K562 (cell line): ENCODE data around the gene NT5C2. TPM values are rescaled to one million over a fixed set of nuclear protein-coding genes. Genes with fewer than 3 reads are reported as not detected.

Experiments
- HDGF ChIP-seq: fragments of 450-650 bp; IDR thresholded peaks from 2 replicates; pipeline ENCODE4 v1.6.1; 2016
- IRF1 ChIP-seq: sonication (generic); formaldehyde crosslinking; IDR thresholded peaks from 2 replicates; pipeline ENCODE4 v1.8.0; 2022; ENCODE audit warnings: missing genetic modification reagents, mild to moderate bottlenecking, borderline replicate concordance
- MTF1 ChIP-seq: fragments of 250-450 bp; sonication (Bioruptor Pico); IDR thresholded peaks from 2 replicates; pipeline ENCODE4 v1.9.0; 2021; ENCODE audit warnings: moderate library complexity, mild to moderate bottlenecking, inconsistent platforms, borderline replicate concordance
- polyA plus RNA-seq, 8 experiments: library from polyadenylated mRNA; depleted of rRNA in 4 of 8; stranded (reverse) in 5 of 8; unstranded in 3 of 8; fragments of >200 nt; fragmentation: Nextera tagmentation in 2 of 8; fragmentation: Illumina TruSeq in 1 of 8; extraction: Ambion mirVana in 2 of 8; extraction: Trizol in 1 of 8; gene quantifications; 2 replicates each; pipeline versions ENCODE4 v1.2.1 to v1.2.3, GENCODE V29; 2011 to 2014; ENCODE audit warnings: inconsistent platforms in 1 of 8, missing spikeins in 1 of 8
- total RNA-seq, 7 experiments: library from RNA; depleted of rRNA in 6 of 7; stranded (reverse); fragments of >200 nt in 6 of 7; fragmentation: Illumina TruSeq in 2 of 7; extraction: Trizol in 2 of 7; gene quantifications; 2 replicates each; pipeline versions ENCODE4 v1.2.1 to v1.2.3, GENCODE V29; 2011 to 2021; ENCODE audit warnings: low replicate concordance in 1 of 7
- TF ChIP-seq, protein P1 (sequence below): fragments of 450-650 bp; IDR thresholded peaks from one replicate; pipeline ENCODE4 v1.6.1; 2018; ENCODE audit warnings: mild to moderate bottlenecking, moderate library complexity; ENCODE audit not compliant: partially characterized antibody
- TF ChIP-seq, protein P2 (sequence below), 2 experiments: IDR thresholded peaks in 1 of 2; conservative IDR thresholded peaks in 1 of 2; 2 replicates each; pipeline ENCODE4 v1.6.1; 2016; ENCODE audit warnings: low read depth in 2 of 2, mild to moderate bottlenecking in 1 of 2, missing compliant biosample characterization in 1 of 2, missing genetic modification characterization in 1 of 2, moderate library complexity in 1 of 2

NT5C2 gene
- total and polyA plus RNA-seq, 9 of the 15 experiments (the other 6 are each of a cell fraction or from before 2014, with no cell fraction given) = 11.3 to 45.2 (median 27.7) TPM

DNA sequence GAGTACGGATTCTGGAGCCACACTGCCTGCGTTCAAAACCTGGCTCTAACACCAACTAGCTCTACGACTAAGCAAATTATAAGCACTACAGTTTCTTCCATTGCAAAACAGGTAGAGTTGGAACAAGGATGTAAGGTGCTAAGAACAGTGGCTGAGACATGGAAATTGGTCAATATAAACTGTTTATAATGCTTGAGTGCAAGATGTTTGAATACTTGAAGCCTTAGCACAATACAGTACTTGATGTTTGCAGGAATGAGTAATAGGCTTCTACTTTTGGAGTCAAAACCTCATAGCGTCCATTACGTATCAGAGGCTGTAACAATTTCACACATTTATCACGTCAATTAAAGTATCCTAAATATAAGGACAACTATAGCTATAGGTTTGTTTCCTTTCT is 6.9 kb downstream of the NT5C2 start (continued):
- TF ChIP-seq, protein P1, sequence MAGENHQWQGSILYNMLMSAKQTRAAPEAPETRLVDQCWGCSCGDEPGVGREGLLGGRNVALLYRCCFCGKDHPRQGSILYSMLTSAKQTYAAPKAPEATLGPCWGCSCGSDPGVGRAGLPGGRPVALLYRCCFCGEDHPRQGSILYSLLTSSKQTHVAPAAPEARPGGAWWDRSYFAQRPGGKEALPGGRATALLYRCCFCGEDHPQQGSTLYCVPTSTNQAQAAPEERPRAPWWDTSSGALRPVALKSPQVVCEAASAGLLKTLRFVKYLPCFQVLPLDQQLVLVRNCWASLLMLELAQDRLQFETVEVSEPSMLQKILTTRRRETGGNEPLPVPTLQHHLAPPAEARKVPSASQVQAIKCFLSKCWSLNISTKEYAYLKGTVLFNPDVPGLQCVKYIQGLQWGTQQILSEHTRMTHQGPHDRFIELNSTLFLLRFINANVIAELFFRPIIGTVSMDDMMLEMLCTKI = no peak
- TF ChIP-seq MTF1 (no peak), IRF1 (CRISPR knock-in tag) (no peak), HDGF (no peak)
- TF ChIP-seq, protein P2, sequence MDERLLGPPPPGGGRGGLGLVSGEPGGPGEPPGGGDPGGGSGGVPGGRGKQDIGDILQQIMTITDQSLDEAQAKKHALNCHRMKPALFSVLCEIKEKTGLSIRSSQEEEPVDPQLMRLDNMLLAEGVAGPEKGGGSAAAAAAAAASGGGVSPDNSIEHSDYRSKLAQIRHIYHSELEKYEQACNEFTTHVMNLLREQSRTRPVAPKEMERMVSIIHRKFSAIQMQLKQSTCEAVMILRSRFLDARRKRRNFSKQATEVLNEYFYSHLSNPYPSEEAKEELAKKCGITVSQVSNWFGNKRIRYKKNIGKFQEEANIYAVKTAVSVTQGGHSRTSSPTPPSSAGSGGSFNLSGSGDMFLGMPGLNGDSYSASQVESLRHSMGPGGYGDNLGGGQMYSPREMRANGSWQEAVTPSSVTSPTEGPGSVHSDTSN (CRISPR knock-in tag; IDR thresholded peaks at IDR 0.05; ENCODE audit: low read depth) = no peak
- TF ChIP-seq, protein P2 (tag; conservative IDR thresholded peaks at IDR 0.05; ENCODE audit: low read depth) = no peak
